Ovary (tissue), 9 donors: ENCODE results near the gene VWA5B1. TPM values are rescaled to one million over a fixed set of nuclear protein-coding genes. Genes with fewer than 3 reads are reported as not detected.

Experiments
- DNase-seq, 5 donors: peaks; one replicate each; pipeline ENCODE4 v3.0.0-alpha.2; 2019 to 2020
- H3K27ac ChIP-seq, 2 donors: fragments of 200-600 bp; one replicate each; pipeline versions ENCODE4 v1.5.1 to v1.8.0; 2019 to 2022
- H3K27me3 ChIP-seq: fragments of 200-600 bp; one replicate; pipeline ENCODE4 v1.8.0; 2022
- H3K36me3 ChIP-seq: fragments of 200-600 bp; sonication (generic); one replicate; pipeline ENCODE4 v1.5.1; 2019
- H3K4me1 ChIP-seq: one replicate; pipeline ENCODE4 v1.8.1; 2013; ENCODE audit warnings: mild to moderate bottlenecking, moderate library complexity; ENCODE audit not compliant: insufficient read depth
- H3K4me3 ChIP-seq: fragments of 200-600 bp; sonication (generic); one replicate; pipeline ENCODE4 v1.5.1; 2017
- H3K9me3 ChIP-seq, 2 donors: fragments of 200-600 bp in 1 of 2; sonication (generic) in 1 of 2; one replicate each; pipeline versions ENCODE4 v1.5.1 to v1.8.1; 2013 to 2019; ENCODE audit warnings: mild to moderate bottlenecking in 1 of 2, moderate library complexity in 1 of 2
- EP300 ChIP-seq: sonication (generic); formaldehyde crosslinking; IDR thresholded peaks from one replicate; pipeline ENCODE4 v1.6.1; 2017; ENCODE audit warnings: antibody characterized with exemption
- POLR2A ChIP-seq: fragments of 450-650 bp; IDR thresholded peaks from one replicate; pipeline ENCODE4 v1.6.1; 2017; ENCODE audit warnings: antibody characterized with exemption, mild to moderate bottlenecking, moderate library complexity
- WGBS, 3 donors: extraction: QIAGEN DNeasy Blood & Tissue Kit in 1 of 3; methylation state at CpG; one replicate each; pipeline versions ENCODE4 v1.1.5 to v1.1.7; 2013 to 2017; 5-methylcytosine and 5-hydroxymethylcytosine counted together
- intact Hi-C, 4 donors: fragments of 100-400 bp; cut with DNase I; formaldehyde crosslinking; loops; one replicate each; pipeline versions ENCODE4 v1.11.0 to v1.15.1; 2022 to 2023
- polyA plus RNA-seq, 2 donors: library from polyadenylated mRNA; stranded (reverse); fragments of 200-250 nt in 1 of 2; fragments of 350-450 nt in 1 of 2; fragmentation: Illumina TruSeq in 1 of 2; extraction: RNeasy Lipid Tissue Mini Kit (QIAGEN cat#74804) in 1 of 2; gene quantifications; one replicate each; pipeline ENCODE4 v1.2.3, GENCODE V29; 2013 to 2014
- total RNA-seq, 7 donors: library from RNA; depleted of rRNA in 2 of 7; stranded (reverse); fragments of >200 nt in 2 of 7; fragmentation: NEBNext Ultra II Directional in 3 of 7; extraction: Animal tissue kit (Norgen Biotek cat#: 25700) in 3 of 7; gene quantifications; one replicate each; pipeline versions ENCODE4 v1.1.0 to v1.2.4, GENCODE V29; 2016 to 2023
- TF ChIP-seq, protein P1 (sequence below), 3 donors: fragments of 450-650 bp in 2 of 3; fragments of 200-600 bp in 1 of 3; IDR thresholded peaks; one replicate each; pipeline versions ENCODE4 v1.5.1 to v1.8.0; 2016 to 2022; ENCODE audit warnings: antibody characterized with exemption in 3 of 3, mild to moderate bottlenecking in 1 of 3
- donor health status: DM: no; HTN: no; CAD: no; lungs with moderate emphysema.
- donor health status: DM: no; HTN: no; CAD: no.
- donor health status: Bipolar disorder and iron deficiency.
- donor health status: DM: yes; HTN: yes; CAD: no.
- donor health status: DM: no; HTN: no; CAD: no.
- donor health status: DM: yes; HTN: yes; CAD: no.

Gene VWA5B1
- total and polyA plus RNA-seq, 9 donors = 0.10 to 1.5 (median 0.21) TPM; not detected in 5

DNA sequence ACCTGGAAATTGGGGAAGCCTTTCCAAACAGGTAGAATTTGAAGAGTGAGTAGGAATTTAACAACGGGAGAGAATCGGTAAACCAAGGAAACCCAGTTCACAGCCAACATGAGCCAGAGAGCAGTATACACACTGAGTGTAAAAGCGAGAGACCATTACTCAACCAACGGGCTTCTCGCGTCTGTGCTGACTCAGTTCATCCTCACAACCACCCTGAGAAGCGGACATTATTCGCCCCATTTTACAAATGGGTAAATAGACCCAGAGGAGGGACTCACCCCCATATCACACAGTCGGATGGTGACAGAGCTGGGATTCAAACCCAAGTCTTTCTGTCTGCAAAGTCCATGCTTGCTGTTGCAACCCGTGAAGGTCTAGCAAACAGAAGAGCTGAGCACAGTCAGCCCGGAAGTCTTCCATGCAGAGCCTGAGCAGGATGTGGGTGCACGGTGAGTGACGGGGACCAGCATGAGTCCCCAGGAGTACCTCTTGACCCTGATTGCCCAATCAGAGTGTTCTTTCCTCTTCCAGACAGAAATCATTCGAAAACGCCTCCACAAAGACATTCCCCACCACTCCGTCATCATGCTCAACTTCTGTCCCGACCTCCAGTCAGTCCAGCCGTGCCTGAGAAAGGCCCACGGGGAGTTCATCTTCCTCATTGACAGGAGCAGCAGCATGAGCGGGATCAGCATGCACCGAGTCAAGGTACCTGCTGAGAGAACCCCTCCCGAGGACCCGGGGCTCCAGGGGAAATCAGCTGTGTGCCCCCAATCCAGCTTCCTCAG is 32.3 kb downstream of the VWA5B1 start:
- H3K4me1 ChIP-seq = peaks cover 8% of the 10 kb centered on the region
- WGBS, 3 donors = 89 to 94% (median 89%) methylated on average over 23 of the region's 23 CpGs
- DNase-seq = no peak
- TF ChIP-seq POLR2A (no peak), EP300 (no peak)
- TF ChIP-seq, protein P1, sequence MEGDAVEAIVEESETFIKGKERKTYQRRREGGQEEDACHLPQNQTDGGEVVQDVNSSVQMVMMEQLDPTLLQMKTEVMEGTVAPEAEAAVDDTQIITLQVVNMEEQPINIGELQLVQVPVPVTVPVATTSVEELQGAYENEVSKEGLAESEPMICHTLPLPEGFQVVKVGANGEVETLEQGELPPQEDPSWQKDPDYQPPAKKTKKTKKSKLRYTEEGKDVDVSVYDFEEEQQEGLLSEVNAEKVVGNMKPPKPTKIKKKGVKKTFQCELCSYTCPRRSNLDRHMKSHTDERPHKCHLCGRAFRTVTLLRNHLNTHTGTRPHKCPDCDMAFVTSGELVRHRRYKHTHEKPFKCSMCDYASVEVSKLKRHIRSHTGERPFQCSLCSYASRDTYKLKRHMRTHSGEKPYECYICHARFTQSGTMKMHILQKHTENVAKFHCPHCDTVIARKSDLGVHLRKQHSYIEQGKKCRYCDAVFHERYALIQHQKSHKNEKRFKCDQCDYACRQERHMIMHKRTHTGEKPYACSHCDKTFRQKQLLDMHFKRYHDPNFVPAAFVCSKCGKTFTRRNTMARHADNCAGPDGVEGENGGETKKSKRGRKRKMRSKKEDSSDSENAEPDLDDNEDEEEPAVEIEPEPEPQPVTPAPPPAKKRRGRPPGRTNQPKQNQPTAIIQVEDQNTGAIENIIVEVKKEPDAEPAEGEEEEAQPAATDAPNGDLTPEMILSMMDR (IDR thresholded peaks at IDR 0.05) = no peak
- H3K27me3 ChIP-seq = no peaks in the 10 kb centered on the region
- H3K4me3 ChIP-seq = no peak overlapping the region
- intact Hi-C loops = no loop called here
- no peaks in the 10 kb centered on the region for H3K9me3 ChIP-seq
- no peak overlapping the region for H3K27ac ChIP-seq
- no peaks in the 10 kb centered on the region for H3K36me3 ChIP-seq

DNA sequence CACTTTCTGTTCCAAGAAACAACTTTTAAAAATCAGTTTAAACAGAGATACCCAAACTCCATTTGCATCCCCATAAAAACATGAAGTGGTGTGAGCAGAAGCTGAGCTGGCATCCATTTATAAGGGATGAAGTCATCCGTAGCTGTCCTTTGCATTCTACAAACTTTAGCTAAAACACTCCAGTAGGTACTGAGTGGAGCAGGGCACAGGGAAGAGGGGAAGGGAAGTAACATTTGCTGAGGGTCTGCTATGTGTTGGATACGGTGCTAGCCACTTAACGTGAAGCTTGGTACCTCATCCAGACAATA is 32.9 kb downstream of the VWA5B1 start:
- Histone ChIP-seq H3K27ac (no peak overlapping the region), H3K27me3 (no peaks in the 10 kb centered on the region), H3K9me3 (no peaks in the 10 kb centered on the region), H3K4me3 (no peak overlapping the region), H3K4me1 (peaks cover 8% of the 10 kb centered on the region), H3K36me3 (no peaks in the 10 kb centered on the region)
- intact Hi-C loops = no loop called here
- TF ChIP-seq EP300 = no peak
- TF ChIP-seq, protein P1 (IDR thresholded peaks at IDR 0.05) = no peak
- 74 to 86% (median 84%) methylated on average over 3 of the region's 3 CpGs for WGBS, 3 donors
- DNase-seq = no peak

DNA sequence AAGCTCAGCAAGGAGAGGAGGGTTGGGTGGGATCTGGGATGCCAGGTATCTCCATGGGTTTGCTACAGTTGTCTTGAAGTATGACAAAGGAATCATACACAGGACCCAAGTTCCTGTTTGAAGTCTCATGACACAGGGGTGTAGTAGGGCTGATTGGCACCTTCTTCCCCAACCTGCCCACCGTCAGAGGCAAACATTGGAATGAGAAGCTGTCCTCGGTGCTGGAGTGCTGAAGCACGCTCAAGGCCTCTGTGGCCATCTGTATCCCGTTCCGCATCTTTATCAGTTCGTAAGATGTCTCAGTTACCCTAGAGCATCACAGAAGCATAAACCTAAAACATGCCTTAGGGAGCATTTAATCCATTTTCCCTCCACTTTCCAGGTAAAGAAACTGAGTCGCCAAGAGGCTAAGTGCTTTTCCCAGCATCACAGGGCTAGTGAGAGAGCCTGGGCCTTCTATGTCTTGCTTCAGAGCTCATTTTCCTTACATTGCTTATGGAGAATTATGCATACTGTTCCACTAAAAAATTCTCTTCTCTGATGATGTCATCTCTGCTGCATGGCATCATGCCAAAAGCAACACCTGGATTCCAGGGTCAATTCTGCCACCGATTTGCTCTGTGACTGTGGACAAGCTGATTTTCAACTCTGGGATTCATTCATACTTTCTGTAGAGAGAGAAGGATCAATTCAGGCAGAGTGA is 34.2 kb downstream of the VWA5B1 start:
- H3K27ac ChIP-seq = no peak overlapping the region
- intact Hi-C loops = no loop called here
- WGBS, 3 donors = 36 to 60% (median 49%) methylated on average over 8 of the region's 8 CpGs

DNA sequence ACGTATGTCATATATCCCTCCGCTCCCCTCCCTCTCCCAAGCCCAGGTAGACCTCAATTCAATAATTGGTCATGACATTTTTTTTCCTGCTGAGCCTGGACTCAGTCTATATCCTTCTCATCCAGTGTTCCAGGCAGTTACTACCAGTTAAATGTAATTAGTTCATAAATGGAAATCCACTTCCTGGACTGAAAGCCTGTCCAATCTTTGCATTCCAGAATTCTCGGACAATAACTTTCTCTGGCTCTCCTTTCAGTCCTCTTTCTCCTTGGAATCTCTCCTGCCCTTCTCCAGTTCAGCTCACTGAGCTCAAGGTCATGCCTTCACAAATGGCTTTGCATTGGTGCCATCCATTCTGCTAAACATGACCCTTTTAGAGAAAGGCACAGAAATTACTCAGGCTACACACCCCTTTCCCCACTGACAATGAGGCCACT is 34.8 kb downstream of the VWA5B1 start:
- intact Hi-C loops = no loop called here
- no peaks in the 10 kb centered on the region for H3K27me3 ChIP-seq
- peaks cover 8% of the 10 kb centered on the region for H3K4me1 ChIP-seq
- no peak overlapping the region for H3K4me3 ChIP-seq
- DNase-seq = no peak
- no peak overlapping the region for H3K27ac ChIP-seq
- WGBS, 3 donors = 37 to 44% (median 41%) methylated on average over 3 of the region's 3 CpGs
- no peaks in the 10 kb centered on the region for H3K9me3 ChIP-seq
- TF ChIP-seq, protein P1 (IDR thresholded peaks at IDR 0.05) = no peak
- TF ChIP-seq POLR2A = no peak
- TF ChIP-seq EP300 = no peak
- H3K36me3 ChIP-seq = no peaks in the 10 kb centered on the region

More for the DNA sequence above, 34.2 kb downstream of the VWA5B1 start:
- TF ChIP-seq, protein P1 (IDR thresholded peaks at IDR 0.05) = no peak
- TF ChIP-seq EP300 (no peak), POLR2A (no peak)
- Histone ChIP-seq H3K27me3 (no peaks in the 10 kb centered on the region), H3K36me3 (no peaks in the 10 kb centered on the region), H3K4me3 (no peak overlapping the region), H3K9me3 (no peaks in the 10 kb centered on the region), H3K4me1 (peaks cover 8% of the 10 kb centered on the region)
- no peak for DNase-seq
